Neutrophil (primary cell): ENCODE measurements around the gene ATXN10.

Source experiments
- H3K27ac ChIP-seq: fragments of 200-600 bp; sonication (generic); 2 replicates; pipeline ENCODE4 v1.5.1; 2016; ENCODE audit warnings: mild to moderate bottlenecking, moderate library complexity
- H3K27me3 ChIP-seq: fragments of 200-600 bp; sonication (generic); 2 replicates; pipeline ENCODE4 v1.6.0; 2016; ENCODE audit warnings: mild to moderate bottlenecking
- H3K36me3 ChIP-seq: fragments of 200-600 bp; sonication (generic); 2 replicates; pipeline ENCODE4 v1.5.1; 2017
- H3K4me1 ChIP-seq, 2 experiments: fragments of 200-600 bp in 1 of 2; sonication (generic) in 1 of 2; 1 replicate in 1 of 2; 2 replicates in 1 of 2; pipeline versions ENCODE4 v1.5.1 to v1.6.1; 2013 to 2016; ENCODE audit warnings: low read depth in 1 of 2, low read length in 1 of 2, mild to moderate bottlenecking in 1 of 2, moderate library complexity in 1 of 2; ENCODE audit not compliant: control insufficient read depth in 1 of 2, insufficient read depth in 1 of 2
- H3K4me3 ChIP-seq, 2 experiments: fragments of 200-600 bp in 1 of 2; sonication (generic) in 1 of 2; 1 replicate in 1 of 2; 2 replicates in 1 of 2; pipeline ENCODE4 v1.5.1; 2013 to 2016; ENCODE audit warnings: low read depth in 1 of 2, low read length in 1 of 2, mild to moderate bottlenecking in 1 of 2, moderate library complexity in 1 of 2
- H3K9me3 ChIP-seq: fragments of 200-600 bp; sonication (generic); 2 replicates; pipeline ENCODE4 v1.5.1; 2016
- TF ChIP-seq, protein P1 (sequence below): fragments of 200-600 bp; sonication (generic); IDR thresholded peaks from 2 replicates; pipeline ENCODE4 v1.5.1; 2016; ENCODE audit warnings: antibody characterized with exemption

Gene ATXN10

DNA sequence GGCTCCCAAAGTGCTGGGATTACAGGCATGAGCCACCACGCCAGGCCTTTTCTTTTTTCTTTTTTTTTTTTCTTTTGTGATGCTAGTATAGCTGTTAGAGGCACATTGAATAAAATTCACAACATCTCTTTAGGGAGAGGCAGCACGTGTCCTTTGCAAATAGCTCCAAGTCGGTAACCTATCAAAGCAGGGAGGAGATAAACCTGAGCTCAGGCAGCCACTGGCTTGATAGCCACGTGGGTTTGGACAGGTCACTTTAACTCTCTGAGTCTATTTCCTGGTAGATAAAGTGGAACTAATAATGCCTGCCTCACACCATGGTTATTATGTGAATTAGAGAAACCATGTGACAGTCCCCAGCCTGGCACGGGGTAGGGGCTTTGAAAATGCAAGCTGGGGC, 43.1 kb upstream of the ATXN10 start:
- no peaks in the 10 kb centered on the region for H3K36me3 ChIP-seq
- peaks cover 8 to 11% of the 10 kb centered on the region in 2 experiments for H3K4me1 ChIP-seq
- TF ChIP-seq, protein P1, sequence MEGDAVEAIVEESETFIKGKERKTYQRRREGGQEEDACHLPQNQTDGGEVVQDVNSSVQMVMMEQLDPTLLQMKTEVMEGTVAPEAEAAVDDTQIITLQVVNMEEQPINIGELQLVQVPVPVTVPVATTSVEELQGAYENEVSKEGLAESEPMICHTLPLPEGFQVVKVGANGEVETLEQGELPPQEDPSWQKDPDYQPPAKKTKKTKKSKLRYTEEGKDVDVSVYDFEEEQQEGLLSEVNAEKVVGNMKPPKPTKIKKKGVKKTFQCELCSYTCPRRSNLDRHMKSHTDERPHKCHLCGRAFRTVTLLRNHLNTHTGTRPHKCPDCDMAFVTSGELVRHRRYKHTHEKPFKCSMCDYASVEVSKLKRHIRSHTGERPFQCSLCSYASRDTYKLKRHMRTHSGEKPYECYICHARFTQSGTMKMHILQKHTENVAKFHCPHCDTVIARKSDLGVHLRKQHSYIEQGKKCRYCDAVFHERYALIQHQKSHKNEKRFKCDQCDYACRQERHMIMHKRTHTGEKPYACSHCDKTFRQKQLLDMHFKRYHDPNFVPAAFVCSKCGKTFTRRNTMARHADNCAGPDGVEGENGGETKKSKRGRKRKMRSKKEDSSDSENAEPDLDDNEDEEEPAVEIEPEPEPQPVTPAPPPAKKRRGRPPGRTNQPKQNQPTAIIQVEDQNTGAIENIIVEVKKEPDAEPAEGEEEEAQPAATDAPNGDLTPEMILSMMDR, result no peak
- no peak overlapping the region for H3K4me3 ChIP-seq
- peaks cover 79% of the 10 kb centered on the region for H3K27me3 ChIP-seq
- H3K9me3 ChIP-seq, result no peaks in the 10 kb centered on the region
- H3K27ac ChIP-seq, result no peak overlapping the region

DNA sequence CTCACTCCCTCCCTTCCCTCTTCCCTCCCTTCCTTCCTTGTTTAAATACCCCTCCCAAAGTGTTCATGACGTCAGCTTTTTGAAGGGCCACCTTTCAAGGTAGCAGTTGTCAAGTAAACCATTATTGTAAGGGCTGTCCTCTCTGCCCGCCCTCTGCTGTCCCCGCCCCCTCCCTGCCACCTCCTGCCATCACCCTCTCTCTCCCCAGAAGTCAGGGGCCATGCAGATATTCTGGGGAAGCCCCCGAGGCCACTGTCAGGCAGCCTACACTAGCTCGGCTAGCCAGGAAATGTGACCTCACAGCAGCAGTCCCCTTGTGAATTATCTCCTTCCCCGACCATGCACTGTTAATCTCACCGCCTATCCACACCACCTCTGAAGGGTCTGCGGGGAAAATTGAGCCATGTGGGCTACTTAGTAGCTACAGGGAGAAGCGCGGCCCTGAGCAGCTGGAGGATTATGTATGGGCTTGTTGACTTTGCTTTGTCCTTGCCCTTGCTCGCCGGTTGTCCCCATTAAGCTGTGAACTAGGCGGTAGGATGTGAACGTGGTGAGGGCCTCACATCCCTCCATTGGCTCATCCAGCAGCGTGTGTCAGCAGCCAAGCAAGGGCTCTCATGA, 42.1 kb upstream of the ATXN10 start:
- peaks cover 85% of the 10 kb centered on the region for H3K27me3 ChIP-seq
- no peak overlapping the region for H3K4me3 ChIP-seq
- peaks cover 4 to 11% of the 10 kb centered on the region in 2 experiments for H3K4me1 ChIP-seq
- no peak overlapping the region for H3K27ac ChIP-seq
- TF ChIP-seq, protein P1, result no peak
- no peaks in the 10 kb centered on the region for H3K9me3 ChIP-seq
- H3K36me3 ChIP-seq, result no peaks in the 10 kb centered on the region

- no peak overlapping the region for H3K27ac ChIP-seq
- no peaks in the 10 kb centered on the region for H3K9me3 ChIP-seq
- TF ChIP-seq, protein P1, result no peak
- no peak overlapping the region for H3K4me3 ChIP-seq
- no peaks in the 10 kb centered on the region for H3K36me3 ChIP-seq
- peaks cover 4 to 11% of the 10 kb centered on the region in 2 experiments for H3K4me1 ChIP-seq
- H3K27me3 ChIP-seq, result peaks cover 83% of the 10 kb centered on the region
These were observed 41.2 kb upstream of the ATXN10 start for GRCh38 chr22:45630436-45630835.

GRCh38 chr22:45631140-45631840, 40.3 kb upstream of the ATXN10 start:
- H3K4me3 ChIP-seq, result no peak overlapping the region
- no peaks in the 10 kb centered on the region for H3K9me3 ChIP-seq
- peaks cover 83% of the 10 kb centered on the region for H3K27me3 ChIP-seq
- H3K27ac ChIP-seq, result no peak overlapping the region
- no peaks in the 10 kb centered on the region for H3K36me3 ChIP-seq
- TF ChIP-seq, protein P1, result no peak
- H3K4me1 ChIP-seq, result peaks cover 4 to 11% of the 10 kb centered on the region in 2 experiments

DNA sequence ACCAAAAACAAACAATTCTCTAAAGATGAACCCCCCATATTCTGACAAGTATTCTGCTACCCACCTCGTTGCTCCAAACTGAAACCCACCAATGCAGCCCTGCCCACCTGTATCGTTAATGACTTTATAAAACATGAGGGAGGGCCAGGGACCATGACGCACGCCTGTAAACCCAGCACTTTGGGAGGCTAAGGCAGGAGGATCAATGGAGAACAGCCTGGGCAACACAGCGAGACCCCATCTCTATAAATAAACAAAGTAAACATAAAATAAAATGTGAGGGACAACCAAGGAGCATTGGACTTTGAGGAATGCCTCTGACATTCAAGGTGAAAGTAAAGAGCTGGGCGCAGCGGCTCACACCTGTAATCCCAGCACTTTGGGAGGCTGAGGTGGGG, 39.8 kb upstream of the ATXN10 start:
- Histone ChIP-seq H3K4me3 (no peak overlapping the region), H3K36me3 (no peaks in the 10 kb centered on the region), H3K9me3 (no peaks in the 10 kb centered on the region), H3K4me1 (peaks cover 4 to 11% of the 10 kb centered on the region in 2 experiments), H3K27ac (no peak overlapping the region), H3K27me3 (peaks cover 85% of the 10 kb centered on the region)
- TF ChIP-seq, protein P1, result no peak
